ENCODE results near the gene PRKCD.

GRCh38 chr3:53144862-53145712, 15.9 kb upstream of the PRKCD start:
- TF ChIP-seq, protein P1, sequence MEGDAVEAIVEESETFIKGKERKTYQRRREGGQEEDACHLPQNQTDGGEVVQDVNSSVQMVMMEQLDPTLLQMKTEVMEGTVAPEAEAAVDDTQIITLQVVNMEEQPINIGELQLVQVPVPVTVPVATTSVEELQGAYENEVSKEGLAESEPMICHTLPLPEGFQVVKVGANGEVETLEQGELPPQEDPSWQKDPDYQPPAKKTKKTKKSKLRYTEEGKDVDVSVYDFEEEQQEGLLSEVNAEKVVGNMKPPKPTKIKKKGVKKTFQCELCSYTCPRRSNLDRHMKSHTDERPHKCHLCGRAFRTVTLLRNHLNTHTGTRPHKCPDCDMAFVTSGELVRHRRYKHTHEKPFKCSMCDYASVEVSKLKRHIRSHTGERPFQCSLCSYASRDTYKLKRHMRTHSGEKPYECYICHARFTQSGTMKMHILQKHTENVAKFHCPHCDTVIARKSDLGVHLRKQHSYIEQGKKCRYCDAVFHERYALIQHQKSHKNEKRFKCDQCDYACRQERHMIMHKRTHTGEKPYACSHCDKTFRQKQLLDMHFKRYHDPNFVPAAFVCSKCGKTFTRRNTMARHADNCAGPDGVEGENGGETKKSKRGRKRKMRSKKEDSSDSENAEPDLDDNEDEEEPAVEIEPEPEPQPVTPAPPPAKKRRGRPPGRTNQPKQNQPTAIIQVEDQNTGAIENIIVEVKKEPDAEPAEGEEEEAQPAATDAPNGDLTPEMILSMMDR (IDR thresholded peaks at IDR 0.05), result no peak
- TF ChIP-seq EP300 (IDR thresholded peaks at IDR 0.05) (no peak), POLR2A (IDR thresholded peaks at IDR 0.05) (no peak), POLR2AphosphoS5 (IDR thresholded peaks at IDR 0.05) (no peak)
